Neural progenitor cell (in vitro differentiated cells): ENCODE measurements around the gene LSMEM2. TPM values are rescaled to one million over a fixed set of nuclear protein-coding genes. Genes with fewer than 3 reads are reported as not detected.
"Not testable (repeated sequence)": the region's sequence is repeated elsewhere in the genome, so short reads cannot be mapped to it uniquely, and the experiment has no call there.

Experiments
- DNase-seq: peaks from one replicate; pipeline ENCODE4 v3.0.0-alpha.2; 2016; ENCODE audit warnings: low spot score
- H2AFZ ChIP-seq: fragments of 200-600 bp; sonication (generic); replicated peaks from 2 replicates; pipeline ENCODE4 v1.6.1; 2016; ENCODE audit warnings: antibody characterized with exemption
- H3F3A ChIP-seq: fragments of 200-600 bp; sonication (generic); 2 replicates; pipeline ENCODE4 v1.6.1; 2016; ENCODE audit warnings: antibody characterized with exemption, low read depth
- H3K27ac ChIP-seq: fragments of 200-600 bp; sonication (generic); 2 replicates; pipeline ENCODE4 v1.5.1; 2016; ENCODE audit warnings: mild to moderate bottlenecking
- H3K27me3 ChIP-seq: fragments of 200-600 bp; sonication (generic); 2 replicates; pipeline ENCODE4 v1.6.1; 2016; ENCODE audit warnings: mild to moderate bottlenecking, moderate library complexity
- H3K36me3 ChIP-seq: fragments of 200-600 bp; sonication (generic); 2 replicates; pipeline ENCODE4 v1.5.1; 2016
- H3K4me1 ChIP-seq: fragments of 200-600 bp; sonication (generic); 2 replicates; pipeline ENCODE4 v1.6.1; 2016; ENCODE audit warnings: mixed run types
- H3K4me2 ChIP-seq: fragments of 200-600 bp; sonication (generic); 2 replicates; pipeline ENCODE4 v1.6.1; 2016
- H3K4me3 ChIP-seq: fragments of 200-600 bp; sonication (generic); 2 replicates; pipeline ENCODE4 v1.5.1; 2016
- H3K79me2 ChIP-seq: fragments of 200-600 bp; sonication (generic); 2 replicates; pipeline ENCODE4 v1.6.1; 2016; ENCODE audit warnings: low read depth
- H3K9ac ChIP-seq: fragments of 200-600 bp; sonication (generic); 2 replicates; pipeline ENCODE4 v1.6.1; 2016
- H3K9me3 ChIP-seq: fragments of 200-600 bp; sonication (generic); 2 replicates; pipeline ENCODE4 v1.5.1; 2016; ENCODE audit warnings: low read depth
- H4K20me1 ChIP-seq: fragments of 200-600 bp; sonication (generic); 2 replicates; pipeline ENCODE4 v1.6.1; 2016; ENCODE audit warnings: low read depth
- H3K27ac Mint-ChIP-seq: 3 replicates; pipeline ENCODE4 v1.8.0; 2021; ENCODE audit warnings: mixed read lengths
- H3K27me3 Mint-ChIP-seq: 2 replicates; pipeline ENCODE4 v1.8.0; 2022; ENCODE audit warnings: low read depth, mild to moderate bottlenecking, inconsistent platforms, moderate library complexity, mixed read lengths; ENCODE audit not compliant: insufficient read depth
- H3K36me3 Mint-ChIP-seq: 3 replicates; pipeline ENCODE4 v1.8.0; 2021; ENCODE audit warnings: mixed read lengths
- H3K4me1 Mint-ChIP-seq: 3 replicates; pipeline ENCODE4 v1.8.0; 2021; ENCODE audit warnings: mixed read lengths
- H3K4me3 Mint-ChIP-seq: 3 replicates; pipeline ENCODE4 v1.8.0; 2021; ENCODE audit warnings: mild to moderate bottlenecking, moderate library complexity, mixed read lengths
- H3K9me3 Mint-ChIP-seq: 3 replicates; pipeline ENCODE4 v1.8.0; 2020; ENCODE audit warnings: mixed read lengths
- CTCF ChIP-seq: fragments of 200-600 bp; sonication (generic); IDR thresholded peaks from 2 replicates; pipeline ENCODE4 v1.5.1; 2017; ENCODE audit warnings: antibody characterized with exemption, mild to moderate bottlenecking
- EZH2 ChIP-seq: fragments of 200-600 bp; sonication (generic); IDR thresholded peaks from 2 replicates; pipeline ENCODE4 v1.6.1; 2017; ENCODE audit warnings: antibody characterized with exemption, mild to moderate bottlenecking, moderate library complexity
- EZH2phosphoT487 ChIP-seq: fragments of 200-600 bp; sonication (generic); IDR thresholded peaks from 2 replicates; pipeline ENCODE4 v1.6.1; 2017; ENCODE audit warnings: antibody characterized with exemption
- total RNA-seq: library from RNA; depleted of rRNA; stranded (reverse); fragments of >200 nt; gene quantifications from 2 replicates; pipeline ENCODE4 v1.2.3, GENCODE V29; 2015; ENCODE audit warnings: low replicate concordance

Gene LSMEM2
- total RNA-seq, 1 donor from 2014 or later, result not detected

DNA sequence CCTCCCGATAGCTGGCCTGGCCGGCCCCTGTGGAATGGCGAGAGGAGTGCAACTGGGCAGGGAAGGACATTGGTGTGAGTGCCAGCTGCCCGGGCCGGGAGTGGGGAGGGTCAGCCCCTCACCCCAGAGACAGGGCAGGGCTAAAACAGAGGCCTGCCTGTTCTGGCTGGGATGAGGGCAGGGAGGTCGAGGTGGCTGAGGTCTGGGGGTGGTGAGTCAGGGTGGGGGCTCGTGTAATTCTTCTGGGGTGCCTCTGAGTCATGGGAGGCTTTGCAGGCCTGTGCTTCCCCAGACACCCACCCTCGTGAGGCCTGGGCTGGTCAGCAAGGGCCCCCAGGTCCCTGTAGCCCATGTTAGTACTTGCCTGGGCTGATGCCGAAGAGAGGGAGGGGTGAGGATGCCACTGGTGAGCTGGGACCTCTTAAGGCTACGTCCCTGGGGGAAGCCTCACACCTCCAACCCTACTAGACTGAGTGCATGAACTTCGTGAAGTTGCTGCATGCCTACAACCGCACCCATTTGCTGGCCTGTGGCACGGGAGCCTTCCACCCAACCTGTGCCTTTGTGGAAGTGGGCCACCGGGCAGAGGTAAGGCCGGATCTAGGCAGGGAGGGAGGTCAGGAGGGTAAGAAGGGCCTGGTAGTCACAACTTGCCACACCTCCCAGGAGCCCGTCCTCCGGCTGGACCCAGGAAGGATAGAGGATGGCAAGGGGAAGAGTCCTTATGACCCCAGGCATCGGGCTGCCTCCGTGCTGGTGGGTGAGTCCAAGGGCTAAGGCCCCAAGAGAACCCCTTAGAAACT lies 8.3 kb upstream of the LSMEM2 start:
- Histone ChIP-seq H3K9ac (no peak overlapping the region), H3K79me2 (no peaks in the 10 kb centered on the region), H2AFZ (no peak overlapping the region), H3K9me3 (no peaks in the 10 kb centered on the region), H3K36me3 (no peaks in the 10 kb centered on the region), H3K27me3 (peaks cover 29% of the 10 kb centered on the region), H3K4me2 (no peak overlapping the region), H3K4me1 (peaks cover 39% of the 10 kb centered on the region), H3F3A (peaks cover 20% of the 10 kb centered on the region), H3K27ac (no peak overlapping the region), H4K20me1 (no peaks in the 10 kb centered on the region), H3K4me3 (no peak overlapping the region)
- TF ChIP-seq EZH2phosphoT487, result no peak
- TF ChIP-seq CTCF, result no peak
- TF ChIP-seq EZH2, result no peak
- Mint-ChIP-seq H3K36me3 (no peaks in the 10 kb centered on the region), H3K27me3 (peaks cover 22% of the 10 kb centered on the region), H3K4me3 (no peak overlapping the region), H3K27ac (no peak overlapping the region), H3K9me3 (no peaks in the 10 kb centered on the region), H3K4me1 (peaks cover 65% of the 10 kb centered on the region)
- DNase-seq, result no peak

GRCh38 chr3:50271314-50271936 lies 7.5 kb upstream of the LSMEM2 start:
- Mint-ChIP-seq H3K4me1 (peaks cover 63% of the 10 kb centered on the region), H3K27me3 (peaks cover 21% of the 10 kb centered on the region), H3K27ac (peak overlapping the region; percentile 9), H3K9me3 (no peaks in the 10 kb centered on the region), H3K36me3 (no peaks in the 10 kb centered on the region), H3K4me3 (peak overlapping the region; percentile 6)
- H3K4me3 ChIP-seq, result no peak overlapping the region
- H3K36me3 ChIP-seq, result no peaks in the 10 kb centered on the region
- peaks cover 38% of the 10 kb centered on the region for H3K4me1 ChIP-seq
- H3F3A ChIP-seq, result peaks cover 14% of the 10 kb centered on the region
- no peak overlapping the region for H3K27ac ChIP-seq
- no peak overlapping the region for H2AFZ ChIP-seq
- no peaks in the 10 kb centered on the region for H3K79me2 ChIP-seq
- H3K9ac ChIP-seq, result no peak overlapping the region
- H4K20me1 ChIP-seq, result no peaks in the 10 kb centered on the region
- H3K9me3 ChIP-seq, result no peaks in the 10 kb centered on the region
- no peak overlapping the region for H3K4me2 ChIP-seq
- H3K27me3 ChIP-seq, result peaks cover 37% of the 10 kb centered on the region
- no peak for DNase-seq
- TF ChIP-seq EZH2phosphoT487 (no peak), CTCF (no peak), EZH2 (no peak)

DNA sequence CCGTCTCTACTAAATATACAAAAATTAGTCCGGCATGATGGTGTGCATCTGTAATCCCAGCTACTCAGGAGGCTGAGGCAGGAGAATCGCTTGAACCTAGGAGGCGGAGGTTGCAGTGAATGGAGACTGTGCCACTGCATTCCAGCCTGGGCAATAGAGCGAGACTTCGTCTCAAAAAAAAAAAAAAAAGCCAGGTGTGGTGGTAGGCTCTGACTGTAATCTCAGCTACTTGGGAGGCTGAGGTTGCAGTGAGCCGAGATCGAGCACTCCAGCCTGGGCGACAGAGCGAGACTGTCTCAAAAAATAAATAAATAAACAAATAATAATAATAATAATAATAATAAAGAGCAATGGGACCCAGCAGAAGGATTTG lies 6.4 kb upstream of the LSMEM2 start:
- H3K36me3 Mint-ChIP-seq, H3K79me2 ChIP-seq: not testable (repeated sequence)

More for the DNA sequence above, 6.4 kb upstream of the LSMEM2 start:
- not testable (repeated sequence) for H3K4me3 ChIP-seq, H4K20me1 ChIP-seq, DNase-seq, H3K9ac ChIP-seq, H3K36me3 ChIP-seq, H3K27ac Mint-ChIP-seq, H2AFZ ChIP-seq, H3K27ac ChIP-seq, H3K9me3 ChIP-seq, H3K4me2 ChIP-seq, H3K9me3 Mint-ChIP-seq, H3K4me3 Mint-ChIP-seq
- peaks cover 18% of the 10 kb centered on the region for H3K27me3 Mint-ChIP-seq
- peaks cover 54% of the 10 kb centered on the region for H3K4me1 Mint-ChIP-seq
- Histone ChIP-seq H3K4me1 (peaks cover 31% of the 10 kb centered on the region), H3F3A (peaks cover 14% of the 10 kb centered on the region), H3K27me3 (peaks cover 48% of the 10 kb centered on the region)
